Memory B cell (primary cell): ENCODE results near the gene KLC3.
"Not testable (repeated sequence)": the region's sequence is repeated elsewhere in the genome, so short reads cannot be mapped to it uniquely, and the experiment has no call there.

ENCODE experiments used
- ATAC-seq: fragments of 150-1000 bp; cut with Tn5 transposase; 2 replicates; pipeline ENCODE4 v1.10.0; 2021; ENCODE audit warnings: low read depth, mild to moderate bottlenecking, moderate library complexity
- DNase-seq, 2 donors: peaks; one replicate each; pipeline ENCODE4 v3.0.0; 2022; ENCODE audit warnings: low spot score in 2 of 2
- H3K27ac Mint-ChIP-seq: one replicate; pipeline ENCODE4 v1.8.0; 2022; ENCODE audit warnings: mild to moderate bottlenecking, moderate library complexity, mixed read lengths
- H3K27me3 Mint-ChIP-seq: one replicate; pipeline ENCODE4 v1.8.0; 2022; ENCODE audit warnings: mixed read lengths
- H3K36me3 Mint-ChIP-seq: one replicate; pipeline ENCODE4 v1.8.0; 2022; ENCODE audit warnings: mild to moderate bottlenecking, mixed read lengths
- H3K4me1 Mint-ChIP-seq: one replicate; pipeline ENCODE4 v1.8.0; 2022; ENCODE audit warnings: mixed read lengths
- H3K4me3 Mint-ChIP-seq: one replicate; pipeline ENCODE4 v1.8.0; 2022; ENCODE audit warnings: mild to moderate bottlenecking, moderate library complexity, mixed read lengths
- H3K9me3 Mint-ChIP-seq: one replicate; pipeline ENCODE4 v1.8.0; 2022; ENCODE audit warnings: mixed read lengths

Gene KLC3

GRCh38 chr19:45324349-45324907 is 16.1 kb upstream of the KLC3 start:
- Mint-ChIP-seq H3K9me3 (no peaks in the 10 kb centered on the region), H3K36me3 (no peaks in the 10 kb centered on the region), H3K4me1 (peaks cover 4% of the 10 kb centered on the region), H3K27ac (no peak overlapping the region), H3K4me3 (no peak overlapping the region), H3K27me3 (peaks cover 17% of the 10 kb centered on the region)
- DNase-seq (no peak), ATAC-seq (no peak)

GRCh38 chr19:45327404-45328143 is 13.0 kb upstream of the KLC3 start:
- H3K4me1 Mint-ChIP-seq: peaks cover 4% of the 10 kb centered on the region
- no peak overlapping the region for H3K4me3 Mint-ChIP-seq
- no peaks in the 10 kb centered on the region for H3K36me3 Mint-ChIP-seq

GRCh38 chr19:45331411-45331810 is 9.1 kb upstream of the KLC3 start:
- Mint-ChIP-seq H3K4me1 (peaks cover 1% of the 10 kb centered on the region), H3K9me3 (no peaks in the 10 kb centered on the region), H3K27me3 (peaks cover 13% of the 10 kb centered on the region), H3K36me3 (no peaks in the 10 kb centered on the region), H3K4me3 (no peak overlapping the region), H3K27ac (no peak overlapping the region)
- ATAC-seq (no peak), DNase-seq (no peak)

More at GRCh38 chr19:45327404-45328143, 13.0 kb upstream of the KLC3 start:
- no peak for DNase-seq
- ATAC-seq: no peak
- H3K27me3 Mint-ChIP-seq: peaks cover 20% of the 10 kb centered on the region
- H3K27ac Mint-ChIP-seq: no peak overlapping the region
- no peaks in the 10 kb centered on the region for H3K9me3 Mint-ChIP-seq

- no peak overlapping the region for H3K4me3 Mint-ChIP-seq
- DNase-seq (no peak), ATAC-seq (no peak)
- H3K27ac Mint-ChIP-seq: no peak overlapping the region
- H3K27me3 Mint-ChIP-seq: peaks cover 13% of the 10 kb centered on the region
- H3K4me1 Mint-ChIP-seq: peaks cover 3% of the 10 kb centered on the region
- no peaks in the 10 kb centered on the region for H3K36me3 Mint-ChIP-seq
- H3K9me3 Mint-ChIP-seq: no peaks in the 10 kb centered on the region
These were observed 6.8 kb upstream of the KLC3 start for GRCh38 chr19:45333609-45334303.

GRCh38 chr19:45334881-45335280 is 5.7 kb upstream of the KLC3 start:
- not testable (repeated sequence) for ATAC-seq, H3K4me1 Mint-ChIP-seq, H3K9me3 Mint-ChIP-seq, H3K36me3 Mint-ChIP-seq, H3K27ac Mint-ChIP-seq, H3K4me3 Mint-ChIP-seq, DNase-seq
- H3K27me3 Mint-ChIP-seq: peaks cover 16% of the 10 kb centered on the region

- H3K9me3 Mint-ChIP-seq: no peaks in the 10 kb centered on the region
- H3K27me3 Mint-ChIP-seq: peaks cover 13% of the 10 kb centered on the region
- no peak for DNase-seq
- no peaks in the 10 kb centered on the region for H3K36me3 Mint-ChIP-seq
- no peak overlapping the region for H3K27ac Mint-ChIP-seq
- H3K4me3 Mint-ChIP-seq: no peak overlapping the region
- H3K4me1 Mint-ChIP-seq: peaks cover 6% of the 10 kb centered on the region
- ATAC-seq: no peak
These were observed 3.8 kb upstream of the KLC3 start for GRCh38 chr19:45336696-45337251.

GRCh38 chr19:45339629-45340028 is 921 bp upstream of the KLC3 start:
- Mint-ChIP-seq H3K9me3 (no peaks in the 10 kb centered on the region), H3K4me3 (no peak overlapping the region), H3K27ac (no peak overlapping the region), H3K36me3 (no peaks in the 10 kb centered on the region), H3K4me1 (peaks cover 6% of the 10 kb centered on the region), H3K27me3 (peaks cover 13% of the 10 kb centered on the region)
- no peak for DNase-seq
- ATAC-seq: no peak

GRCh38 chr19:45340899-45341453 is 426 bp downstream of the KLC3 start:
- H3K4me3 Mint-ChIP-seq: no peak overlapping the region
- no peak for DNase-seq
- H3K36me3 Mint-ChIP-seq: no peaks in the 10 kb centered on the region
- ATAC-seq: peak; percentile 36
- H3K4me1 Mint-ChIP-seq: peaks cover 6% of the 10 kb centered on the region
- no peaks in the 10 kb centered on the region for H3K9me3 Mint-ChIP-seq
- peaks cover 20% of the 10 kb centered on the region for H3K27me3 Mint-ChIP-seq
- H3K27ac Mint-ChIP-seq: no peak overlapping the region

GRCh38 chr19:45342911-45343310 is 2.4 kb downstream of the KLC3 start:
- peaks cover 21% of the 10 kb centered on the region for H3K27me3 Mint-ChIP-seq
- no peaks in the 10 kb centered on the region for H3K36me3 Mint-ChIP-seq
- ATAC-seq (no peak), DNase-seq (no peak)
- no peak overlapping the region for H3K4me3 Mint-ChIP-seq
- peaks cover 6% of the 10 kb centered on the region for H3K4me1 Mint-ChIP-seq
- H3K9me3 Mint-ChIP-seq: no peaks in the 10 kb centered on the region
- H3K27ac Mint-ChIP-seq: no peak overlapping the region

GRCh38 chr19:45344621-45345505 is 4.3 kb downstream of the KLC3 start:
- Mint-ChIP-seq H3K27me3 (peaks cover 13% of the 10 kb centered on the region), H3K36me3 (no peaks in the 10 kb centered on the region), H3K27ac (no peak overlapping the region), H3K4me3 (no peak overlapping the region), H3K4me1 (peaks cover 2% of the 10 kb centered on the region), H3K9me3 (no peaks in the 10 kb centered on the region)
- no peak for ATAC-seq
- no peak for DNase-seq

GRCh38 chr19:45345506-45345860 is 4.9 kb downstream of the KLC3 start:
- Mint-ChIP-seq H3K9me3 (no peaks in the 10 kb centered on the region), H3K4me1 (no peaks in the 10 kb centered on the region), H3K36me3 (no peaks in the 10 kb centered on the region), H3K27ac (no peak overlapping the region), H3K27me3 (peaks cover 10% of the 10 kb centered on the region), H3K4me3 (no peak overlapping the region)
- DNase-seq (no peak), ATAC-seq (no peak)

GRCh38 chr19:45346449-45346848 is 5.9 kb downstream of the KLC3 start:
- DNase-seq: no peak

GRCh38 chr19:45347570-45348366 is 7.2 kb downstream of the KLC3 start:
- no peak for DNase-seq
- Mint-ChIP-seq H3K27ac (no peak overlapping the region), H3K36me3 (peaks cover 6% of the 10 kb centered on the region), H3K9me3 (no peaks in the 10 kb centered on the region), H3K4me3 (no peak overlapping the region), H3K4me1 (no peaks in the 10 kb centered on the region), H3K27me3 (peaks cover 10% of the 10 kb centered on the region)
- ATAC-seq: no peak

More at GRCh38 chr19:45346449-45346848, 5.9 kb downstream of the KLC3 start:
- peaks cover 4% of the 10 kb centered on the region for H3K36me3 Mint-ChIP-seq
- ATAC-seq: no peak
- no peaks in the 10 kb centered on the region for H3K4me1 Mint-ChIP-seq
- peaks cover 10% of the 10 kb centered on the region for H3K27me3 Mint-ChIP-seq
- H3K9me3 Mint-ChIP-seq: no peaks in the 10 kb centered on the region
- no peak overlapping the region for H3K4me3 Mint-ChIP-seq
- no peak overlapping the region for H3K27ac Mint-ChIP-seq
